GM23338 (cell line): ENCODE results near the gene PPP2R2B. TPM values are rescaled to one million over a fixed set of nuclear protein-coding genes. Genes with fewer than 3 reads are reported as not detected.

Experiments used
- ATAC-seq: fragments of 200-7000 bp; cut with Tn5 transposase; 3 replicates; pipeline ENCODE4 v1.9.1; 2020
- DNase-seq: peaks from one replicate; pipeline ENCODE4 v3.0.0-alpha.2; 2015; ENCODE audit warnings: low spot score
- H2AFZ ChIP-seq: fragments of 200-600 bp; sonication (generic); 2 replicates; pipeline ENCODE4 v1.8.0; 2016; ENCODE audit warnings: antibody characterized with exemption, mild to moderate bottlenecking, moderate library complexity
- H3F3A ChIP-seq: fragments of 200-600 bp; sonication (generic); replicated peaks from 2 replicates; pipeline ENCODE4 v1.8.0; 2017; ENCODE audit warnings: antibody characterized with exemption, mixed run types, low read depth
- H3K27ac ChIP-seq: fragments of 200-600 bp; sonication (generic); 2 replicates; pipeline ENCODE4 v1.6.1; 2016; ENCODE audit warnings: low read depth
- H3K27me3 ChIP-seq: fragments of 200-600 bp; sonication (generic); 2 replicates; pipeline ENCODE4 v1.8.0; 2016; ENCODE audit warnings: mild to moderate bottlenecking, mixed run types, moderate library complexity; ENCODE audit not compliant: insufficient read depth
- H3K36me3 ChIP-seq: fragments of 200-600 bp; sonication (generic); 2 replicates; pipeline ENCODE4 v1.8.0; 2016; ENCODE audit warnings: mild to moderate bottlenecking; ENCODE audit not compliant: insufficient read depth
- H3K4me1 ChIP-seq: fragments of 200-600 bp; sonication (generic); 2 replicates; pipeline ENCODE4 v1.8.0; 2016; ENCODE audit warnings: mild to moderate bottlenecking, moderate library complexity; ENCODE audit not compliant: insufficient read depth
- H3K4me2 ChIP-seq: fragments of 200-600 bp; sonication (generic); 2 replicates; pipeline ENCODE4 v1.7.1; 2017; ENCODE audit warnings: mixed run types
- H3K4me3 ChIP-seq: fragments of 200-600 bp; sonication (generic); 2 replicates; pipeline ENCODE4 v1.6.1; 2016; ENCODE audit warnings: mixed run types
- H3K79me2 ChIP-seq: fragments of 200-600 bp; sonication (generic); replicated peaks from 2 replicates; pipeline ENCODE4 v1.8.0; 2017; ENCODE audit warnings: mild to moderate bottlenecking; ENCODE audit not compliant: insufficient read depth
- H3K9me2 ChIP-seq: fragments of 200-600 bp; sonication (generic); 2 replicates; pipeline ENCODE4 v1.8.0; 2017; ENCODE audit not compliant: insufficient read depth
- H4K20me1 ChIP-seq: fragments of 200-600 bp; sonication (generic); replicated peaks from 2 replicates; pipeline ENCODE4 v1.8.0; 2017; ENCODE audit warnings: mild to moderate bottlenecking; ENCODE audit not compliant: insufficient read depth
- H3K27ac Mint-ChIP-seq: 2 replicates; pipeline ENCODE4 v1.8.0; 2020; ENCODE audit warnings: inconsistent platforms, mild to moderate bottlenecking, moderate library complexity, mixed read lengths
- H3K27me3 Mint-ChIP-seq: 3 replicates; pipeline ENCODE4 v1.8.0; 2022; ENCODE audit warnings: low read depth, mild to moderate bottlenecking, moderate library complexity, mixed read lengths, inconsistent platforms; ENCODE audit not compliant: insufficient read depth, poor library complexity
- H3K36me3 Mint-ChIP-seq: 3 replicates; pipeline ENCODE4 v1.8.0; 2021; ENCODE audit warnings: low read depth, mild to moderate bottlenecking, inconsistent platforms, moderate library complexity, mixed read lengths
- H3K4me1 Mint-ChIP-seq: 3 replicates; pipeline ENCODE4 v1.8.0; 2020; ENCODE audit warnings: mild to moderate bottlenecking, inconsistent platforms, mixed read lengths
- H3K4me3 Mint-ChIP-seq: 3 replicates; pipeline ENCODE4 v1.8.0; 2021; ENCODE audit warnings: moderate library complexity, mild to moderate bottlenecking, inconsistent platforms, mixed read lengths
- H3K9me3 Mint-ChIP-seq: 3 replicates; pipeline ENCODE4 v1.8.0; 2020; ENCODE audit warnings: moderate library complexity, mild to moderate bottlenecking, inconsistent platforms, mixed read lengths
- EZH2phosphoT487 ChIP-seq: fragments of 200-600 bp; sonication (generic); IDR thresholded peaks from one replicate; pipeline ENCODE4 v1.8.1; 2018; ENCODE audit warnings: antibody characterized with exemption; ENCODE audit not compliant: unreplicated experiment
- NANOG ChIP-seq: IDR thresholded peaks from 2 replicates; pipeline ENCODE4 v1.6.1; 2016; ENCODE audit warnings: antibody characterized with exemption, borderline replicate concordance
- STAT1 ChIP-seq: IDR thresholded peaks from one replicate; pipeline ENCODE4 v1.6.1; 2016; ENCODE audit warnings: antibody characterized with exemption; ENCODE audit not compliant: unreplicated experiment
- ZNF462 ChIP-seq: fragments of 250-450 bp; sonication (Bioruptor Pico); IDR thresholded peaks from 2 replicates; pipeline ENCODE4 v1.5.0; 2020; ENCODE audit warnings: mild to moderate bottlenecking, moderate library complexity
- polyA plus RNA-seq: library from polyadenylated mRNA; unstranded; fragments of >200 nt; fragmentation: Nextera tagmentation; extraction: Ambion mirVana; gene quantifications from 2 replicates; pipeline ENCODE4 v1.2.1, GENCODE V29; 2016
- total RNA-seq: library from RNA; depleted of rRNA; stranded (reverse); fragments of >200 nt; shearing (Covaris generic); gene quantifications from 2 replicates; pipeline ENCODE4 v1.2.3, GENCODE V29; 2014
- TF ChIP-seq, protein P1 (sequence below): IDR thresholded peaks from one replicate; pipeline ENCODE4 v1.6.1; 2018; ENCODE audit warnings: antibody characterized with exemption; ENCODE audit not compliant: unreplicated experiment

The PPP2R2B gene
- total and polyA plus RNA-seq, 2 experiments from 2014 or later, result 21.3 to 33.9 TPM

DNA sequence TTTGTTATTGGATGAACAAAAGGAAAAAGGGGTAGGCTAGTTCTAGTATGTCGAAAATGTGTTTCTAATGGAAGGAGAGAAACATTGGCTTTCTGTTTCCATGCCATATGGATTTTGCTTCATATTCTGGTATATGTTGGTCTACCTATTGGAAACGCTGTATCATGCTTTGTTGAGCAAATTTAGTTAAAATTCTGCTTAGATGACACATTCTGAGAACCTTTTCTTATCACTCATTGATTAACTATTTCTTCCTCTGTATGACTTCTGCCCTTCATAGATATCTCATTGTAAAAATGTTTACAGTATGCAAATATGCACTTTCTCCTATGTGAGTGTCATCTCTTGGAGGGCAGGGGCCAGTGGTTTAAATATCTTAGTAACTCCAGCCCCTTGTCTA lies 293.8 kb downstream of the PPP2R2B start:
- Mint-ChIP-seq H3K4me1 (no peaks in the 10 kb centered on the region), H3K36me3 (no peaks in the 10 kb centered on the region), H3K9me3 (no peaks in the 10 kb centered on the region), H3K27ac (no peak overlapping the region), H3K4me3 (no peak overlapping the region), H3K27me3 (peaks cover 3% of the 10 kb centered on the region)
- Histone ChIP-seq H4K20me1 (no peaks in the 10 kb centered on the region), H3K9me2 (no peaks in the 10 kb centered on the region; the same call in 1 of the 2 replicates), H3F3A (no peaks in the 10 kb centered on the region), H3K4me1 (no peaks in the 10 kb centered on the region), H3K27me3 (no peaks in the 10 kb centered on the region), H3K27ac (no peak overlapping the region), H2AFZ (no peak overlapping the region), H3K4me2 (no peak overlapping the region), H3K36me3 (no peaks in the 10 kb centered on the region), H3K79me2 (no peaks in the 10 kb centered on the region), H3K4me3 (no peak overlapping the region)
- TF ChIP-seq, protein P1, sequence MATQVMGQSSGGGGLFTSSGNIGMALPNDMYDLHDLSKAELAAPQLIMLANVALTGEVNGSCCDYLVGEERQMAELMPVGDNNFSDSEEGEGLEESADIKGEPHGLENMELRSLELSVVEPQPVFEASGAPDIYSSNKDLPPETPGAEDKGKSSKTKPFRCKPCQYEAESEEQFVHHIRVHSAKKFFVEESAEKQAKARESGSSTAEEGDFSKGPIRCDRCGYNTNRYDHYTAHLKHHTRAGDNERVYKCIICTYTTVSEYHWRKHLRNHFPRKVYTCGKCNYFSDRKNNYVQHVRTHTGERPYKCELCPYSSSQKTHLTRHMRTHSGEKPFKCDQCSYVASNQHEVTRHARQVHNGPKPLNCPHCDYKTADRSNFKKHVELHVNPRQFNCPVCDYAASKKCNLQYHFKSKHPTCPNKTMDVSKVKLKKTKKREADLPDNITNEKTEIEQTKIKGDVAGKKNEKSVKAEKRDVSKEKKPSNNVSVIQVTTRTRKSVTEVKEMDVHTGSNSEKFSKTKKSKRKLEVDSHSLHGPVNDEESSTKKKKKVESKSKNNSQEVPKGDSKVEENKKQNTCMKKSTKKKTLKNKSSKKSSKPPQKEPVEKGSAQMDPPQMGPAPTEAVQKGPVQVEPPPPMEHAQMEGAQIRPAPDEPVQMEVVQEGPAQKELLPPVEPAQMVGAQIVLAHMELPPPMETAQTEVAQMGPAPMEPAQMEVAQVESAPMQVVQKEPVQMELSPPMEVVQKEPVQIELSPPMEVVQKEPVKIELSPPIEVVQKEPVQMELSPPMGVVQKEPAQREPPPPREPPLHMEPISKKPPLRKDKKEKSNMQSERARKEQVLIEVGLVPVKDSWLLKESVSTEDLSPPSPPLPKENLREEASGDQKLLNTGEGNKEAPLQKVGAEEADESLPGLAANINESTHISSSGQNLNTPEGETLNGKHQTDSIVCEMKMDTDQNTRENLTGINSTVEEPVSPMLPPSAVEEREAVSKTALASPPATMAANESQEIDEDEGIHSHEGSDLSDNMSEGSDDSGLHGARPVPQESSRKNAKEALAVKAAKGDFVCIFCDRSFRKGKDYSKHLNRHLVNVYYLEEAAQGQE, result no peak
- TF ChIP-seq EZH2phosphoT487 (no peak), ZNF462 (CRISPR knock-in tag) (no peak), STAT1 (no peak), NANOG (no peak)
- no peak for DNase-seq
- ATAC-seq, result no peak
